Aorta (tissue), 5 donors: ENCODE results near the gene MILR1. TPM values are rescaled to one million over a fixed set of nuclear protein-coding genes. Genes with fewer than 3 reads are reported as not detected.
"Not testable (repeated sequence)": the region's sequence is repeated elsewhere in the genome, so short reads cannot be mapped to it uniquely, and the experiment has no call there.

Source experiments
- ATAC-seq: fragments of 200-7000 bp; cut with Tn5 transposase; one replicate; pipeline ENCODE4 v1.9.1; 2022; ENCODE audit warnings: moderate library complexity; ENCODE audit not compliant: low FRiP score
- DNase-seq, 2 donors: peaks; one replicate each; pipeline ENCODE4 v3.0.0-alpha.2; 2020
- H3K27ac ChIP-seq, 2 donors: one replicate each; pipeline ENCODE4 v1.5.1; 2013; ENCODE audit warnings: low read length in 2 of 2, mild to moderate bottlenecking in 2 of 2, moderate library complexity in 2 of 2, control low read depth in 1 of 2, inconsistent platforms in 1 of 2, low read depth in 1 of 2
- H3K27me3 ChIP-seq, 2 donors: one replicate each; pipeline ENCODE4 v1.6.1; 2013; ENCODE audit warnings: control low read depth in 1 of 2, low read length in 1 of 2, mild to moderate bottlenecking in 1 of 2, moderate library complexity in 1 of 2; ENCODE audit not compliant: insufficient read depth in 2 of 2, control insufficient read depth in 1 of 2
- H3K36me3 ChIP-seq, 2 donors: one replicate each; pipeline ENCODE4 v1.6.1; 2013; ENCODE audit warnings: control low read depth in 1 of 2, low read length in 1 of 2, mild to moderate bottlenecking in 1 of 2; ENCODE audit not compliant: insufficient read depth in 2 of 2, control insufficient read depth in 1 of 2
- H3K4me1 ChIP-seq, 2 donors: one replicate each; pipeline ENCODE4 v1.6.1; 2013; ENCODE audit warnings: low read length in 2 of 2, control low read depth in 1 of 2, mild to moderate bottlenecking in 1 of 2, moderate library complexity in 1 of 2; ENCODE audit not compliant: insufficient read depth in 2 of 2, control insufficient read depth in 1 of 2
- H3K4me3 ChIP-seq, 2 donors: one replicate each; pipeline ENCODE4 v1.5.1; 2013; ENCODE audit warnings: low read length in 2 of 2, control low read depth in 1 of 2, mild to moderate bottlenecking in 1 of 2
- H3K9me3 ChIP-seq: one replicate; pipeline ENCODE4 v1.6.1; 2013; ENCODE audit warnings: mild to moderate bottlenecking, low read length; ENCODE audit not compliant: control insufficient read depth
- WGBS, 2 donors: extraction: QIAGEN DNeasy Blood & Tissue Kit; methylation state at CpG; one replicate each; pipeline ENCODE4 v1.1.7; 2013; 5-methylcytosine and 5-hydroxymethylcytosine counted together
- intact Hi-C, 2 donors: fragments of 100-400 bp; cut with DNase I; formaldehyde crosslinking; loops; one replicate each; pipeline versions ENCODE4 v1.14.2 to v1.15.0; 2022
- polyA plus RNA-seq, 2 donors: library from polyadenylated mRNA; stranded (reverse); fragments of 200-250 nt; gene quantifications; one replicate each; pipeline ENCODE4 v1.2.3, GENCODE V29; 2013
- total RNA-seq, 2 donors: library from RNA; stranded (reverse); fragmentation: NEBNext Ultra II Directional; extraction: Animal tissue kit (Norgen Biotek cat#: 25700); gene quantifications; one replicate each; pipeline ENCODE4 v1.2.1, GENCODE V29; 2021
- donor health status: healthy with polysubstance abuse.
- donor health status: Bipolar disorder and iron deficiency.
- donor health status: DM: no; HTN: no; CAD: no.
- donor health status: DM: no; HTN: no; CAD: no.
- donor health status: DM: yes; HTN: yes; CAD: no.

MILR1 gene
- total and polyA plus RNA-seq, 4 donors = 12.0 to 29.8 (median 12.5) TPM

DNA sequence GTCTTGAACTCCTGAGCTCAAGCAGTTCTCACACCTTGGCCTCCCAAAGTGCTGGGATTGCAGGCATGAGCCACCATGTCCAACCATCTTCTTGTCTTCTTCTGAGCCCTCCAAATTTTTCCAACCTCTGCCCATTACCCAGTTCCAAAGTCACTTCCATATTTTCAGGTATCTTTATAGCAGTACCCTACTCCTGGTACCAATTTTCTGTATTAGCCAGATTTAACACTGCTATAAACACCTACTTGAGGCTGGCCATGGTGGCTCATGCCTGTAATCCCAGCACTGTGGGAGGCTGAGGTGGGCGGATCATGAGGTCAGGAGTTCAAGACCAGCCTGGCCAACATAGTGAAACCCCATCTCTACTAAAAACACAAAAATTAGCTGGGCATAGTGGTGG is 9.4 kb upstream of the MILR1 start:
- H3K27ac ChIP-seq, H3K9me3 ChIP-seq, H3K4me1 ChIP-seq, DNase-seq, H3K4me3 ChIP-seq, ATAC-seq, intact Hi-C loops, H3K27me3 ChIP-seq, H3K36me3 ChIP-seq: not testable (repeated sequence)
- WGBS, 2 donors = 96% methylated on average over 1 of the region's 1 CpG

DNA sequence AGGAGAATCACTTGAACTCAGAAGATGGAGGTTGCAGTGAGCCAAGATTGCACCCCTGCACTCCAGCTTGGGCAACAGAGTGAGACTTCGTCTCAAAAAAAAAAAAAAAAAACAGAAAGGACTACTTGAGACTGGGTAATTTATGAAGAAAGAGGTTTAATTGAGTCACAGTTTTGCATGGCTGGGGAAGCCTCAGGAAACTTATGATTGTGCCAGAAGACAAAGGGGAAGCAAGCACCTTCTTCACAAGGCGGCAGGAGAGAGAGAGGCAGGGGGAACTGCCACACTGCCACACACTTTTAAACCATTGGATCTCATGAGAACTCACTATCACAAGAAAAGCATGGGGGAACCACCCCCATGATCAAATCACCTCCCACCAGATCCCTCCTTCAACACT is 9.0 kb upstream of the MILR1 start:
- Histone ChIP-seq H3K36me3 (no peaks in the 10 kb centered on the region), H3K27me3 (no peaks in the 10 kb centered on the region), H3K9me3 (peaks cover 3% of the 10 kb centered on the region), H3K4me3 (no peak overlapping the region), H3K27ac (no peak overlapping the region), H3K4me1 (no peaks in the 10 kb centered on the region)
- DNase-seq (no peak), ATAC-seq (no peak)
- intact Hi-C loops = no loop called here
- WGBS, 2 donors = 88 to 91% methylated on average over 2 of the region's 2 CpGs

GRCh38 chr17:64441772-64442540 is 7.0 kb upstream of the MILR1 start:
- Histone ChIP-seq H3K4me3 (no peak overlapping the region), H3K36me3 (no peaks in the 10 kb centered on the region), H3K9me3 (peaks cover 3% of the 10 kb centered on the region), H3K27me3 (no peaks in the 10 kb centered on the region), H3K27ac (no peak overlapping the region), H3K4me1 (no peaks in the 10 kb centered on the region)
- 14 to 20% methylated on average over 10 of the region's 10 CpGs for WGBS, 2 donors
- DNase-seq (peak in 1 of 2 donors; percentile 66), ATAC-seq (peak; percentile 57)
- intact Hi-C loops = no loop called here

DNA sequence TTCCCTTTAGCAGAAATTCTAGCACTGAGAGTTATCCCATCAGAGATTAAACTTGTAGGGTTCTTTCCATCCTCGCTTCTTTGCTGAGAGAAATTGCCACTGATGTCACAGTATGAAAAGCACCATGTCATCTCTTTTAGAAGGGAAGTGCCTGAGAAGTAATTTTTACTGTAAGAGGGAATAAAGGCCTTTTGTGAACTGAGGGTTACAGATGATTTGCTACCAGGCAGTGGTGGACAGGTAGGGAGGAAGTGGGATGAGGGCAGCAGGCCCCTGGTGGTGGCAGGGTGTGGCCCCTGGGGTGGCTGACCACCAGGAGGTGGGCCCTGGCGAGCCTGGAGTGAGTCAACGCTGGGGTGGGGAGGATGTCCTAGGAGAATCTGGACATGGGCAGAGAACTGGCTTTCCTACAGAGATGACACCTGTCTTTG is 6.4 kb upstream of the MILR1 start:
- intact Hi-C loops = no loop called here
- Histone ChIP-seq H3K9me3 (peaks cover 3% of the 10 kb centered on the region), H3K4me3 (no peak overlapping the region), H3K27ac (no peak overlapping the region), H3K27me3 (no peaks in the 10 kb centered on the region), H3K4me1 (no peaks in the 10 kb centered on the region), H3K36me3 (no peaks in the 10 kb centered on the region)
- DNase-seq (no peak), ATAC-seq (no peak)
- 82 to 85% methylated on average over 3 of the region's 3 CpGs for WGBS, 2 donors

DNA sequence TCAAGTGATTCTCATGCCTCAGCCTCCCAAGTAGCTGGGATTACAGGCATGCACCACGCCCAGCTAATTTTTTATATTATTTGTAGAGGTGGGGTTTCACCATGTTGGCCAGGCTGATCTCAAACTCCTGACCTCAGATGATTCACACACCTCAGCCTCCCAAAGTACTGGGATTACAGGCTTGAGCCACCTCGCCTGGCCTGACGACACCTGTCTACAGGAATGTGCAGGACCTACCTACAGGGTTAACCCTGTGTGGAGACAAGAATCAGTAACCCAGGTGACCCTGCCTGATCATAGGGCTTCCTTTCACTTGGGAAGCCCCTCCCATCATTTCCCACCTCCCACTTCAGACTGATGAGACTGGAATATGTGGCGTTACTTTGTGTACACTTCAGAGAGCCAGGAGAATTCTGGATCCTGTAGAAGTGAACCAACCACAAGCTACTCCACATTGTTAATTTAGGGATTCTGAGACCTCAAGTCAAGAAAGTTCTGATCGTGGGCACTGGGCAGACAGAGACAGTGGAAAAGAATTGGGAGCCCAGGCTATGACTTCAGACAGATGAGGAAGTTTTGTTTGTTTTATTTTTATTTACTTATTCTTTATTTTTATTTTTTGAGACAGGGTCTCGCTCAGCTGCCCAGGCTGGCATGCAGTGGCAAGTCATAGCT is 5.7 kb upstream of the MILR1 start:
- 92 to 94% methylated on average over 6 of the region's 6 CpGs for WGBS, 2 donors
- DNase-seq = no peak
- Histone ChIP-seq H3K4me1 (no peaks in the 10 kb centered on the region), H3K36me3 (no peaks in the 10 kb centered on the region), H3K27me3 (no peaks in the 10 kb centered on the region), H3K9me3 (peaks cover under 1% of the 10 kb centered on the region), H3K27ac (no peak overlapping the region), H3K4me3 (no peak overlapping the region)
- intact Hi-C loops = no loop called here
- ATAC-seq = no peak

DNA sequence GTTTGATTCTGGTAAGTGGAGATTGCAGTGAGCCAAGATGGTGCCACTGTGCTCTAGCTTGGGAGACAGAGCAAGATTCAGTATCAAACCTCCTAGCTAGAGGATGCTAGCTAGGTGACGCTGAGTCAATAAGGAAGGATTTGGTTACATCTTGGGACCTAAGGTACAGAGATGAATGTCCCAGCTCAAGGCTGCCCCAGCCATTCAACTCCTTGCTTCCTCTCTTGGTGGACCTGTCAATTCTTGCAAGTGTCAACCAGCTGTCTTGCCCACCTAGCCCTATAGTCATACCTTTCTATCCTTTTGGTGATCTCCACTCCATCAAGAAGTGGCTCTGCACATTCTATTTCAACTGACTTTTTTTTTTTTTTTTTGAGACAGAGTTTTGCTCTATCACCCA is 1.4 kb upstream of the MILR1 start:
- no peak for ATAC-seq
- Histone ChIP-seq H3K4me3 (no peak overlapping the region), H3K36me3 (no peaks in the 10 kb centered on the region), H3K4me1 (no peaks in the 10 kb centered on the region), H3K9me3 (no peaks in the 10 kb centered on the region), H3K27me3 (no peaks in the 10 kb centered on the region), H3K27ac (no peak overlapping the region)
- 94 to 95% methylated on average over 1 of the region's 1 CpG for WGBS, 2 donors
- intact Hi-C loops = no loop called here
- no peak for DNase-seq

DNA sequence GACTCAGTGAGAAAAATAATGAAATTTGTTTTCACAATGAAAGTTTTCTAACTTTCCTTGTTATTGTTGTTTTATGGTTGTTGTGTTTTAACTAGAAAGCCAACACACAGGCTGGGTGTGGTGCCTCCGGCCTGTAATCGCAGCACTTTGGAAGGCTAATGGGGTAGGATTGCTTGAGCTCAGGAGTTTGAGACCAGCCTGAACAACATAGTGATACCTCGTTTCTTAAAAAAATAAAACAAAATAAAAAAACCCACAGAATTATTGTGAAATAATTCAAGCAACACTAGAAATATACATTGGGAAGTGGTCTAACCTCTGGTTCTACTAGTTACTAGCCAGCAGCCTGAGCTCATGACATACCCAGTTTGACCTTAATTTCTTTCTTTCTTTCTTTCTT is 630 bp downstream of the MILR1 start:
- no peaks in the 10 kb centered on the region for H3K9me3 ChIP-seq
- no peak overlapping the region for H3K4me3 ChIP-seq
- DNase-seq (no peak), ATAC-seq (no peak)
- no peaks in the 10 kb centered on the region for H3K27me3 ChIP-seq
- H3K27ac ChIP-seq = no peak overlapping the region
- no peaks in the 10 kb centered on the region for H3K36me3 ChIP-seq
- intact Hi-C loops = no loop called here
- 85 to 90% methylated on average over 3 of the region's 3 CpGs for WGBS, 2 donors
- H3K4me1 ChIP-seq = no peaks in the 10 kb centered on the region

GRCh38 chr17:64455993-64456885 is 7.3 kb downstream of the MILR1 start:
- no peaks in the 10 kb centered on the region for H3K36me3 ChIP-seq
- no peak overlapping the region for H3K4me3 ChIP-seq
- 78 to 84% methylated on average over 8 of the region's 8 CpGs for WGBS, 2 donors
- H3K27me3 ChIP-seq = no peaks in the 10 kb centered on the region
- no peak overlapping the region for H3K27ac ChIP-seq
- DNase-seq (no peak), ATAC-seq (no peak)
- H3K4me1 ChIP-seq = no peaks in the 10 kb centered on the region
- no peaks in the 10 kb centered on the region for H3K9me3 ChIP-seq
- intact Hi-C loops = no loop called here
